GM23248 (cell line): ENCODE data around the gene IGFALS. TPM values are rescaled to one million over a fixed set of nuclear protein-coding genes. Genes with fewer than 3 reads are reported as not detected.

Source experiments
- DNase-seq: peaks from one replicate; pipeline ENCODE4 v3.0.0-alpha.2; 2015
- H2AFZ ChIP-seq: fragments of 200-600 bp; sonication (generic); 2 replicates; pipeline ENCODE4 v1.6.1; 2016; ENCODE audit warnings: antibody characterized with exemption
- H3F3A ChIP-seq: fragments of 200-600 bp; sonication (generic); 2 replicates; pipeline ENCODE4 v1.6.1; 2016; ENCODE audit warnings: mild to moderate bottlenecking, antibody characterized with exemption, mixed run types; ENCODE audit not compliant: insufficient read depth
- H3K27ac ChIP-seq: fragments of 200-600 bp; sonication (generic); 2 replicates; pipeline ENCODE4 v1.5.1; 2016; ENCODE audit warnings: mild to moderate bottlenecking
- H3K27me3 ChIP-seq: fragments of 200-600 bp; sonication (generic); replicated peaks from 2 replicates; pipeline ENCODE4 v1.6.1; 2016; ENCODE audit warnings: mild to moderate bottlenecking; ENCODE audit not compliant: insufficient read depth
- H3K36me3 ChIP-seq: fragments of 200-600 bp; sonication (generic); 2 replicates; pipeline ENCODE4 v1.6.1; 2016; ENCODE audit warnings: low read depth, mild to moderate bottlenecking
- H3K4me1 ChIP-seq: fragments of 200-600 bp; sonication (generic); 2 replicates; pipeline ENCODE4 v1.6.1; 2016; ENCODE audit warnings: mild to moderate bottlenecking; ENCODE audit not compliant: insufficient read depth
- H3K4me2 ChIP-seq: fragments of 200-600 bp; sonication (generic); one replicate; pipeline ENCODE4 v1.6.1; 2016; ENCODE audit warnings: mild to moderate bottlenecking; ENCODE audit not compliant: unreplicated experiment
- H3K4me3 ChIP-seq: fragments of 200-600 bp; sonication (generic); 2 replicates; pipeline ENCODE4 v1.5.1; 2016; ENCODE audit warnings: mild to moderate bottlenecking
- H3K79me2 ChIP-seq: fragments of 200-600 bp; sonication (generic); 2 replicates; pipeline ENCODE4 v1.6.1; 2016; ENCODE audit warnings: mild to moderate bottlenecking; ENCODE audit not compliant: insufficient read depth
- H3K9ac ChIP-seq: fragments of 200-600 bp; sonication (generic); 2 replicates; pipeline ENCODE4 v1.6.1; 2016; ENCODE audit warnings: mild to moderate bottlenecking
- H3K9me2 ChIP-seq: fragments of 200-600 bp; sonication (generic); 2 replicates; pipeline ENCODE4 v1.6.1; 2016; ENCODE audit warnings: mixed run types, mild to moderate bottlenecking, moderate library complexity; ENCODE audit not compliant: insufficient read depth
- H3K9me3 ChIP-seq: fragments of 200-600 bp; sonication (generic); one replicate; pipeline ENCODE4 v1.6.1; 2017; ENCODE audit warnings: low read depth
- H4K20me1 ChIP-seq: fragments of 200-600 bp; sonication (generic); 2 replicates; pipeline ENCODE4 v1.6.0; 2016; ENCODE audit not compliant: insufficient read depth
- EZH2 ChIP-seq: fragments of 200-600 bp; sonication (generic); IDR thresholded peaks from 2 replicates; pipeline ENCODE4 v1.6.1; 2018; ENCODE audit warnings: antibody characterized with exemption, mild to moderate bottlenecking; ENCODE audit not compliant: insufficient read depth, poor library complexity, severe bottlenecking
- EZH2phosphoT487 ChIP-seq: fragments of 200-600 bp; sonication (generic); IDR thresholded peaks from 2 replicates; pipeline ENCODE4 v1.6.1; 2018; ENCODE audit warnings: antibody characterized with exemption, moderate library complexity, mild to moderate bottlenecking, low read depth; ENCODE audit not compliant: insufficient read depth
- WGBS, 2 experiments: methylation state at CpG; one replicate each; pipeline ENCODE4 v1.1.6; 2015 to 2017; ENCODE audit warnings: low lambda C conversion rate in 2 of 2, low coverage in 1 of 2; ENCODE audit errors: missing lambda C conversion rate in 2 of 2; 5-methylcytosine and 5-hydroxymethylcytosine counted together
- in situ Hi-C: fragments of 300-500 bp; cut with MboI; formaldehyde crosslinking; loops from 2 replicates; pipeline ENCODE4 v1.15.0; 2020
- polyA plus RNA-seq: library from polyadenylated mRNA; unstranded; fragments of >200 nt; fragmentation: Nextera tagmentation; extraction: Ambion mirVana; gene quantifications from 2 replicates; pipeline ENCODE4 v1.2.1, GENCODE V29; 2016
- total RNA-seq: library from RNA; depleted of rRNA; stranded (reverse); fragments of >200 nt; shearing (Covaris generic); gene quantifications from 2 replicates; pipeline ENCODE4 v1.2.3, GENCODE V29; 2014

IGFALS gene
- total and polyA plus RNA-seq, 2 experiments from 2014 or later = not detected

GRCh38 chr16:1771188-1771863 lies 22.2 kb downstream of the IGFALS start, which contains the start of gene NME3:
Gene NME3 (minus strand): TSS chr16:1771543. CDS start chr16:1771534, 9 bp downstream.
- Histone ChIP-seq H3K27ac (peak within 1 kb of the TSS; percentile 57), H3K9me3 (no peaks in the 10 kb centered on the region), H3K9me2 (no peaks in the 10 kb centered on the region), H3K79me2 (peaks cover 34% of the 10 kb centered on the region), H4K20me1 (no peaks in the 10 kb centered on the region), H3K9ac (peak within 1 kb of the TSS; percentile 86), H3K36me3 (no peaks in the 10 kb centered on the region), H2AFZ (peak within 1 kb of the TSS; percentile 60), H3K4me2 (peak within 1 kb of the TSS; percentile 93), H3K4me1 (peaks cover 9% of the 10 kb centered on the region; the same call in 1 of the 2 replicates), H3F3A (peaks cover 11% of the 10 kb centered on the region; the same call in 1 of the 2 replicates), H3K27me3 (no peaks in the 10 kb centered on the region), H3K4me3 (peak within 1 kb of the TSS; percentile 86)
- peak; percentile 85 for DNase-seq
- WGBS, 2 experiments = 1% methylated on average over 47 to 78 of the region's 79 CpGs
- in situ Hi-C loops = no loop called here
- no peak for TF ChIP-seq EZH2phosphoT487
- no peak for TF ChIP-seq EZH2

GRCh38 chr16:1770328-1771187 lies 22.9 kb downstream of the IGFALS start:
- no peaks in the 10 kb centered on the region for H4K20me1 ChIP-seq

GRCh38 chr16:1769402-1770300 lies 23.9 kb downstream of the IGFALS start:
- no peaks in the 10 kb centered on the region for H3K9me2 ChIP-seq
- TF ChIP-seq EZH2 (no peak), EZH2phosphoT487 (no peak)
- peak overlapping the region; percentile 57 for H3K27ac ChIP-seq
- DNase-seq = no peak
- no peak overlapping the region for H2AFZ ChIP-seq
- no peaks in the 10 kb centered on the region for H3K27me3 ChIP-seq
- in situ Hi-C loops = no loop called here
- no peaks in the 10 kb centered on the region for H3K9me3 ChIP-seq
- H3F3A ChIP-seq = peaks cover 11% of the 10 kb centered on the region; the same call in 1 of the 2 replicates
- H3K4me2 ChIP-seq = peak overlapping the region; percentile 93
- WGBS, 2 experiments = 64 to 69% methylated on average over 19 to 23 of the region's 27 CpGs
- H3K4me3 ChIP-seq = peak overlapping the region; percentile 86
- H3K36me3 ChIP-seq = no peaks in the 10 kb centered on the region
- peaks cover 19% of the 10 kb centered on the region for H3K79me2 ChIP-seq
- peak overlapping the region; percentile 86 for H3K9ac ChIP-seq
- no peaks in the 10 kb centered on the region for H4K20me1 ChIP-seq
- peaks cover 8% of the 10 kb centered on the region; the same call in 1 of the 2 replicates for H3K4me1 ChIP-seq

More at GRCh38 chr16:1770328-1771187, 22.9 kb downstream of the IGFALS start:
- H3F3A ChIP-seq = peaks cover 11% of the 10 kb centered on the region; the same call in 1 of the 2 replicates
- H3K9ac ChIP-seq = peak overlapping the region; percentile 86
- no peaks in the 10 kb centered on the region for H3K27me3 ChIP-seq
- H3K27ac ChIP-seq = peak overlapping the region; percentile 57
- peak; percentile 94 for DNase-seq
- peak overlapping the region; percentile 93 for H3K4me2 ChIP-seq
- in situ Hi-C loops = no loop called here
- H2AFZ ChIP-seq = no peak overlapping the region
- TF ChIP-seq EZH2phosphoT487 (no peak), EZH2 (no peak)
- H3K79me2 ChIP-seq = peaks cover 28% of the 10 kb centered on the region
- no peaks in the 10 kb centered on the region for H3K9me2 ChIP-seq
- H3K4me1 ChIP-seq = peaks cover 9% of the 10 kb centered on the region; the same call in 1 of the 2 replicates
- no peaks in the 10 kb centered on the region for H3K36me3 ChIP-seq
- no peaks in the 10 kb centered on the region for H3K9me3 ChIP-seq
- H3K4me3 ChIP-seq = peak overlapping the region; percentile 86
- WGBS, 2 experiments = 5 to 6% methylated on average over 60 to 62 of the region's 81 CpGs
